ENCODE data around the gene CNTNAP2.

- TF ChIP-seq, protein P1, sequence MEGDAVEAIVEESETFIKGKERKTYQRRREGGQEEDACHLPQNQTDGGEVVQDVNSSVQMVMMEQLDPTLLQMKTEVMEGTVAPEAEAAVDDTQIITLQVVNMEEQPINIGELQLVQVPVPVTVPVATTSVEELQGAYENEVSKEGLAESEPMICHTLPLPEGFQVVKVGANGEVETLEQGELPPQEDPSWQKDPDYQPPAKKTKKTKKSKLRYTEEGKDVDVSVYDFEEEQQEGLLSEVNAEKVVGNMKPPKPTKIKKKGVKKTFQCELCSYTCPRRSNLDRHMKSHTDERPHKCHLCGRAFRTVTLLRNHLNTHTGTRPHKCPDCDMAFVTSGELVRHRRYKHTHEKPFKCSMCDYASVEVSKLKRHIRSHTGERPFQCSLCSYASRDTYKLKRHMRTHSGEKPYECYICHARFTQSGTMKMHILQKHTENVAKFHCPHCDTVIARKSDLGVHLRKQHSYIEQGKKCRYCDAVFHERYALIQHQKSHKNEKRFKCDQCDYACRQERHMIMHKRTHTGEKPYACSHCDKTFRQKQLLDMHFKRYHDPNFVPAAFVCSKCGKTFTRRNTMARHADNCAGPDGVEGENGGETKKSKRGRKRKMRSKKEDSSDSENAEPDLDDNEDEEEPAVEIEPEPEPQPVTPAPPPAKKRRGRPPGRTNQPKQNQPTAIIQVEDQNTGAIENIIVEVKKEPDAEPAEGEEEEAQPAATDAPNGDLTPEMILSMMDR (IDR thresholded peaks at IDR 0.05) = no peak
- TF ChIP-seq POLR2A (IDR thresholded peaks at IDR 0.05) = no peak
Measured at GRCh38 chr7:148028165-148028564, 1911.6 kb downstream of the CNTNAP2 start.

Data from heart left ventricle (tissue), 13 donors.